ENCODE results near the gene LIN9. TPM values are rescaled to one million over a fixed set of nuclear protein-coding genes. Genes with fewer than 3 reads are reported as not detected.

LIN9 gene
- total and polyA plus RNA-seq, 10 of the 15 experiments (the other 5 are each of a cell fraction or from before 2014, with no cell fraction given), result 5.9 to 13.5 (median 8.3) TPM

GRCh38 chr1:226186124-226187018 lies 122.6 kb downstream of the LIN9 start, which contains the start of gene ACBD3 (continued):
- TF ChIP-seq ZNF687 (IDR thresholded peaks at IDR 0.05), result peak; percentile 95
- TF ChIP-seq CREB1 (IDR thresholded peaks at IDR 0.05; ENCODE audit: low read depth), result peak; percentile 69
- TF ChIP-seq, protein P1, sequence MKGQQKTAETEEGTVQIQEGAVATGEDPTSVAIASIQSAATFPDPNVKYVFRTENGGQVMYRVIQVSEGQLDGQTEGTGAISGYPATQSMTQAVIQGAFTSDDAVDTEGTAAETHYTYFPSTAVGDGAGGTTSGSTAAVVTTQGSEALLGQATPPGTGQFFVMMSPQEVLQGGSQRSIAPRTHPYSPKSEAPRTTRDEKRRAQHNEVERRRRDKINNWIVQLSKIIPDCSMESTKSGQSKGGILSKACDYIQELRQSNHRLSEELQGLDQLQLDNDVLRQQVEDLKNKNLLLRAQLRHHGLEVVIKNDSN (IDR thresholded peaks at IDR 0.05; ENCODE audit: borderline replicate concordance, extremely low read length, insufficient read depth, low read depth, low read length), result no peak
- peak; percentile 100 for TF ChIP-seq POLR2A (IDR thresholded peaks at IDR 0.05; ENCODE audit: low read depth, low read length)
- peak; percentile 60; the same call in 1 of the 2 replicates for TF ChIP-seq CBFB (IDR thresholded peaks at IDR 0.05; ENCODE audit: low read depth)
- no peak for TF ChIP-seq RCOR1 (conservative IDR thresholded peaks at IDR 0.05; ENCODE audit: low read depth, low read length)
- TF ChIP-seq E4F1 (IDR thresholded peaks at IDR 0.05; ENCODE audit: borderline replicate concordance, partially characterized antibody), result peak; percentile 42
- no peak for TF ChIP-seq WRNIP1 (IDR thresholded peaks at IDR 0.05; ENCODE audit: borderline replicate concordance, low read depth, low read length)
- 0 out of 2 replicates have a peak, but pooled peaks have one; percentile 18 for TF ChIP-seq EED (IDR thresholded peaks at IDR 0.05; ENCODE audit: low read depth)
- no peak for TF ChIP-seq SUZ12 (IDR thresholded peaks at IDR 0.05; ENCODE audit: unreplicated experiment)
- TF ChIP-seq BRCA1 (IDR thresholded peaks at IDR 0.05; ENCODE audit: low read depth, low read length), result no peak
- TF ChIP-seq ASH2L (IDR thresholded peaks at IDR 0.05; ENCODE audit: borderline replicate concordance, low read depth), result peak; percentile 90; the same call in 1 of the 2 replicates
- TF ChIP-seq, protein P2, sequence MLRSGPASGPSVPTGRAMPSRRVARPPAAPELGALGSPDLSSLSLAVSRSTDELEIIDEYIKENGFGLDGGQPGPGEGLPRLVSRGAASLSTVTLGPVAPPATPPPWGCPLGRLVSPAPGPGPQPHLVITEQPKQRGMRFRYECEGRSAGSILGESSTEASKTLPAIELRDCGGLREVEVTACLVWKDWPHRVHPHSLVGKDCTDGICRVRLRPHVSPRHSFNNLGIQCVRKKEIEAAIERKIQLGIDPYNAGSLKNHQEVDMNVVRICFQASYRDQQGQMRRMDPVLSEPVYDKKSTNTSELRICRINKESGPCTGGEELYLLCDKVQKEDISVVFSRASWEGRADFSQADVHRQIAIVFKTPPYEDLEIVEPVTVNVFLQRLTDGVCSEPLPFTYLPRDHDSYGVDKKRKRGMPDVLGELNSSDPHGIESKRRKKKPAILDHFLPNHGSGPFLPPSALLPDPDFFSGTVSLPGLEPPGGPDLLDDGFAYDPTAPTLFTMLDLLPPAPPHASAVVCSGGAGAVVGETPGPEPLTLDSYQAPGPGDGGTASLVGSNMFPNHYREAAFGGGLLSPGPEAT (IDR thresholded peaks at IDR 0.05; ENCODE audit: low read depth), result peak; percentile 23; the same call in 1 of the 2 replicates
- TF ChIP-seq MYC (IDR thresholded peaks at IDR 0.05; ENCODE audit: insufficient read depth, insufficient read length, insufficient replicate concordance, low read length, severe bottlenecking), result no peak
- peak; percentile 89 for TF ChIP-seq NR2C2 (IDR thresholded peaks at IDR 0.05; ENCODE audit: borderline replicate concordance, control insufficient read depth, insufficient read length, low read depth)
- peak; percentile 75 for TF ChIP-seq SMAD5 (IDR thresholded peaks at IDR 0.05; ENCODE audit: low read depth)

All from GM12878 (cell line).